Muscle of back (tissue), 11 donors: ENCODE results near the gene LRRK1. TPM values are rescaled to one million over a fixed set of nuclear protein-coding genes. Genes with fewer than 3 reads are reported as not detected.

ENCODE experiments used
- DNase-seq, 3 donors: peaks; one replicate each; pipeline versions ENCODE4 v3.0.0 to v3.0.0-alpha.2; 2013
- polyA plus RNA-seq, 10 donors: library from polyadenylated mRNA; unstranded; fragments of 120-200 nt; gene quantifications; one replicate each; pipeline ENCODE4 v1.2.1, GENCODE V29; 2013; ENCODE audit not compliant: insufficient read length in 10 of 10

The LRRK1 gene
- polyA plus RNA-seq, 10 donors: 4.6 to 8.7 (median 6.2) TPM

- DNase-seq: no peak
Observed at GRCh38 chr15:100932676-100933348, 13.7 kb downstream of the LRRK1 start.

- DNase-seq: no peak
Observed at GRCh38 chr15:100934166-100934565, 15.0 kb downstream of the LRRK1 start.

GRCh38 chr15:100934726-100935125 lies 15.6 kb downstream of the LRRK1 start:
- no peak for DNase-seq

GRCh38 chr15:100937171-100937570 lies 18.0 kb downstream of the LRRK1 start:
- DNase-seq: no peak

DNA sequence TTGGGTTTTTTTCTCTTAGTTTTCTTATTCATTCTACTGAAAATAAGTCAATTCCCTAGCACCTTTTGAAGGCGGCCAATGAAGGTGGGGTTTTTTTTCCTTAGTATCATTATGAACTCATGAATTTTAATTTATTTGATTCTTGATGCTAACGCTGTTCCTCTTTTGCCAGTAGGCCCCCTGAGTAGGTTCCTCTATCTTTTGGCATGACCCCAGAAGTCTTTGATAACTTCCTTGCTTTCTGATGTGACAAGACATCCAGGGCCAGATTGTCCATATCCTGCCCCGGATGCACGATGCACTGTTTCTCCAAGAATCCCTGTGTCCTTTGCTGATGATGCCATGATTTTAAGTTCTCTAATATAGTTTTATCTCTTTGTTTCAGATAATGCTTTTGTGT lies 20.6 kb downstream of the LRRK1 start:
- DNase-seq: no peak

GRCh38 chr15:100940767-100941379 lies 21.7 kb downstream of the LRRK1 start:
- DNase-seq: no peak

GRCh38 chr15:100941536-100941935 lies 22.4 kb downstream of the LRRK1 start:
- no peak for DNase-seq

DNA sequence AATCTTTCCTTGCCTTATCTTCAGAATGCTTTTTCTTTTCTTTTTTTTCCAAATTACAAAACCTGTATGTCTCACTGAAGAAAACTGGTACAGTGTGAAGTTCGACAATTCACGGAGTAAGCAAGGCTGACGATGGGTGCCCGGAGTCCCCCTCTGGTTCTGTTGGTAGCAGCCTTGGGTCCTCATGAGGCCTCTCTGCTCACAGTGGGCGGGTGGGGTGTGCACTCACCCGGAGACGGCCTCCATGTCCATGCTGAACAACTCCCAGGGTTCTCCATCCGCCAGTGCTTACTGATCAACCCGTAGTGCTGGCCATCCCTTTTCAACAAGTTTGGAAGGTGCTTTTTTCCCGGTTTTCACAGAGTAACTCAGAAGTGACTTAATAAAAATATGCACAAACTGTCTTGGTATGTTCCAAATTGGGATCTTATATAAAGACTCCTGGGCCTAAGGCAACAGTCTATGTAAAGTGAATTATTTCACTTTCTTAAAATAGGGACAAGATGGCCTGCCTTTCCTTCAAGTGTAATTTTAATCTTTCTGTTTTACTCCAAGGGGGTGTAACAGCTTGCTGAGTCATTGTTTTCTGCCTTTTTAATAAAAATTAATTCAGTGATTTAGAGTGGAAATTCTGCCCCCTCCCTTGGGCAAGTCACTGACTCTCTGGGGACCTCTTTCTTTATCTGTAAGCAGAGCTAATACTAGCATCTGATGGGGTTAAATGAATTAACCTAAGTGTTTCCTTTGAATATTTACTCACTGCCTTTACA lies 23.7 kb downstream of the LRRK1 start:
- DNase-seq: no peak

DNA sequence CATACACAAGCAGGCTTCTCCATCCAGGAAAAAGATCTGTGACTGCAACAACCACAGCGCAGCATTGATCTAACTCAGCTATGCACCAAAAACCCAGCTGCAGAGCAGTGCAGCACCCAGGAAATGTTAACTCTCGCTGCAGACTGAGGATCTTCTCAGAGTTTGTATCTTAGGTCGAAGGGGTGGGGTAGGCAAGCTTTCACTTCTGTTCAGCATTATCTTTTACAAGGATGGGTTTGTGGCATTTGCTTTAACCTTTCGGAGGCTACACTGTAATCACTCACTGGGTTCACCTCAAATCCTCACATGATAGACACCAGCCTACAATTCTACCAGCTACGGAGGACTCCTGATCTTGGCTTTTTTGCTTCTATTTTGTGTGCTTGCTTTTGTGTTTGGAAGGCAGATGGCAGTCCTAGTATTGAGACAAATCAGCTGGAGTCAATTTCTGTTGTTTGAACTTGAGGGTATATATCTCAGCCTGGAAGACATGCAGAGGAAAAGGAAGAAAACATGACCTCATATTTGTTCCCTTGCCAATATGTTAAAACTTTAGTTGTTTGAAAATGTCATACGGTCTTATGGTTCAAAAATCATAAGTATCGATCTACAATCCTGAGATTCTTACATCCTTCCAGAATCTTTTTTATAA lies 25.2 kb downstream of the LRRK1 start:
- DNase-seq: peak in 1 of 3 donors; percentile 53

DNA sequence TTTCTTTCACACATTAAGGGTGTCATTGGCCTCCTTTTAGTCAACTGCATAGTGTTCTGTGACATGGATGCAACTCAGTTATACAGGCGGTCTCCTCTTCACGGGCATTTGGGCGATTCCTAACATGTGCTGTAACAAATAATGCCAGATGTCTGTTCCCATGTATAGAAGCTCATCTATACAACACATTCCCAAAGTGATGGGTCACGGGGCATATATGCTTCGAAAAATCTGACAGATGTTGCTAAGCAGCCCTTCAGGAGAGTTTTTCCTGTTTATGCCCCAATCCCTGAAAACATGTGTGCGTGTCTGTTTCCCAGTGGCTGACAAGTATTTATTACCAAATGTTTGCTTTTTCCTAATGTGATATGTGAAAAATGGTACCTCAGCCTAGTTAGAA lies 25.8 kb downstream of the LRRK1 start:
- peak in 1 of 3 donors; percentile 34 for DNase-seq

DNA sequence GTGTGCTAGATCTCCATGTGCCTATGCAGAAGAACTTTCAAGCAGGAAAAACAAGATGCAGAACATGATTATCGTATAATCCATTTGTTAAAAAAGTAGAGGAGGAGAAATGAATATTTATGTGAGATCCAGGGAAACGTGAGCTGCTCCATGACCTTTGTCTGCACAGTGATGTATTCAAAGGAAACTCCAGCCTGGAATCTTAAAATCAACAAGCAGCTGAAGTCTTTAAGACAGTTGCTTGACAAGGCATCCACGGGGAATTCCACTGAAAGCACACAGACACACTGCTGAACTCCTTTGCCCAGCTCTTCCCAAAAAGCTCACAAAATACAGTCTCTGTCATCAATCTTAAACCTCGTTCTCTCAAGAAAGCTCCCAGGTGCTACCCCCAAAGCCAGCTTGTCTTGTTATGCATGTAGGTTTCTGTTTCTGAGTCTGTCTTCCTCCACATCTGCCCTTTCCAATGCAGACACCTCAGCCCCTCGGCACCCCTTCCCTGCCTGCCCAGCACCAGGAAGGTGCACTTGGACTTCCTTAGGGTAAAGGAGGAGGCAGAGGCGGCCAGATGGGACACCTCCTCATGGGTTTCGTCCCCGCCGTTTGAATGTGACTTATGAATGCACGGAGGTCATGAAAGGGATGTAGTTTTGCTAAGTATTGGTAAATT lies 28.7 kb downstream of the LRRK1 start:
- DNase-seq: no peak

- DNase-seq: no peak
Observed at GRCh38 chr15:100948430-100948762, 29.2 kb downstream of the LRRK1 start.

DNA sequence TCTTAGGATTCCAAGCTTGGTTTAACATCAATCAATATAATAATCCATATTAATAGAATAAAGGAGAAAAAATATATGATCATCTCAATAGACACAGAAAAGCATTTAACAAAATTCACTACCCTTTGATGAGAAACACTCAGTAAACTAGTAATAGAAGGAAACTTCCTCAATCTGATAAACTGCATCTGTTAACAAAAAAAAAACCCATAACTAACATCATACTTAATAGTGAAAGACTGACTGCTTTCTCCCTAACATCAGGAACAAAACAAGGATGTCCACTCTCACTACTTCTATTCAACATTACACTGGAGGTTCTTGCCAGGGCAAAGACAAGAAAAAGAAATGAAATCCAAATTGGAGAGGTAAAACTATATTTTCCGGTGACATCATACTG lies 30.5 kb downstream of the LRRK1 start:
- DNase-seq: no peak

DNA sequence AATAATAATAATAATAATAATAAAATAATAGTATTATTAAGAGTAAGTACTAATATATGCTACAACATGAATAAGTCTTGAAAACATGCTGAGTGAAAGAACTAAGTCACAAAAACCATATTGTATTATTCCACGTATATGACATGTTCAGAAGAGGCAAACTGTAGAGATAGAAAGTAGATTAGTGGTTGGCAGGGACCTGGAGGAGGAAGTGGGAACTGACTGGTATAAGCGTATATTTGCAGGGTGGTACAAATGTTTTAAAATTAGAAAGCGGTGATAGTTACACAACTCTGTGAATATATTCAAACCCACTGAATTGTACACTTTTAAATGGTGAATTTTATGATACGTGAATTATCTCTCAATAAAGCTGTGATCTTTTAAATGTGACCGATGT lies 32.8 kb downstream of the LRRK1 start:
- no peak for DNase-seq

- DNase-seq: no peak
Observed at GRCh38 chr15:100952566-100952965, 33.4 kb downstream of the LRRK1 start.

DNA sequence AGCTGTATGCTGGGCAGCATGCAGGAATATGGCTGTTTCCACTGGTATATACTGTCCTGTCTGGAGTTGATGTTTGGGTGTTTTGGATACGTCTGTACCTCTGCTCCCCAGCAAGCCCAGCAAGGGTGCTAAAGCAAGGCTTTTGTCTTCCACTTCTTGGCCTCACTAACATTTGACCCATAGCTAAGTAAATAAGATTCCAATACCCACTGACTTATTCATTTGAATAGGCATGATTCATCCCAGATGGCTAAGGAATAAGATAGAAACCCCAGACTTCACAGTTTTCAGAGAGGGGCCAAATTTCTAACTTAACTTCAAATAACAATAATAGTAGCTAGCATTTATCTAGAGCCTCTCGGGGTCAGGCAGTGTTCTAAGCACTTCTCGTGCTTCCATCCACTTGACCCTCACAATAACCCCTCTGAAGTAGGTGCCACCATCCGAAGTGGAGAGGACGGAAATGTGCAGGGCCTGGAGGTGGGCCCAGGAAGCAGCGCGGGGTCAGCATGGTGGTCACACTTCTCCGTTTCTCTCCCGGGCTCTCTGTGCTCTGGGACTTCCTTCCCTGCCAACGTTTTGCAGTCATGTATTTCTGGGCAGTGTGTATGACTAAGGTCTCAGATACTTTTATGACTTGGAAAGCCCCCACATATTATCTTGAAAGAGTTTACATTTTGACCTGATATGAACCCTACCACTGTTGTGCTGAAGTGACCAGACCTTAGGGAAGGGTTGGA lies 39.3 kb downstream of the LRRK1 start:
- no peak for DNase-seq

DNA sequence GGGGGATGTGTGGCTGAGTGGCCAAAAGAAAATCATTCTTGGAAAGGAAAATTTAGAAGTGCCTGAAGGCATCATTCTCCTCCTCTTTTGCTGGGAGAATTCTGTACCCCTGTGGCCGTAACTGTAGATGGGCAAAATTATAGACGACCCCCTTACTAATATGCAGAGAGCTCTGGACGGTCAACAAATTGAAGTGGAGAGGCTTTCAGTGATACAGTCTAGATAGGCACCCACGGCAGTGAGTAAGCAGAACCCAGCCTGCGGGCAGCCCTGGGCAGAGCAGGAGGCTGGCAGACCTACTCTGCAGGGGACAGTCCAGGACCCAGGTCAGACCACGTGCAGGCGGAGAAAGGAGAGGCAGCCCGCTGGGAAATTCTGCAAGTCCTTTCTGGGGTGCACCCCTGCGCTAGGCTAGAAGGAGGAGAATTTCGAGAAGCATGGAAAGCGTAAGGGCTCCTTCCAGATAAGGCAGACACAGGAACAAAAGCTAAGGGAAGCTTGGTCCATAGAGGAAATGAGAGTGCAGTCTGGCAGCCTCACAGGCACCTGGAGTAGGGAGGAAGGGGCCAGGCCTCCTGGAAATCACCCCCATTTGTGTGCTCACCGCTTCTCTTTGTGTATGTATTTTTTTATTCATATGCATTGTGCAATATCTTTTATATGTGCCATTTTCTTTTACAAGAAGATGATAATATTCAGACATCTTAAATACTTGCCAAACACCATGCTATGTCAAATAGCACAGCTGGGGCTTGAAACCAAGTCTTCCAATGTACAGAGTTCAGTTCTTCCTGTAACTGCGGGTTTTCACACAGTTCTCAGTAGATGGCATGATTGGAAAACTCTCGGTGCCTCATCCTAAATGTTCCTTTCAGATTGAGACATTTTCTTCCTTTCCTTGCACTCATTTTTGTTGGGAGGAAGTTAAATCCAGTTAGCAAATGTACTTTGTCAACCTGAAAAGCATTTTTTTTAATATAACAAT lies 40.2 kb downstream of the LRRK1 start:
- DNase-seq: no peak

GRCh38 chr15:100966997-100967396 lies 47.8 kb downstream of the LRRK1 start:
- DNase-seq: no peak

GRCh38 chr15:100968050-100968966 lies 49.2 kb downstream of the LRRK1 start:
- no peak for DNase-seq
